CD14-positive monocyte (primary cell): Measurements from ENCODE around the gene CNOT3. TPM values are rescaled to one million over a fixed set of nuclear protein-coding genes. Genes with fewer than 3 reads are reported as not detected.
A peak's percentile ranks its signal among the peaks of the same experiment; 100 is the strongest.

Experiments
- DNase-seq, 3 donors: peaks; one replicate each; pipeline ENCODE4 v3.0.0-alpha.2; 2011 to 2022
- H2AFZ ChIP-seq: 2 replicates; pipeline ENCODE4 v1.6.0; 2012; ENCODE audit warnings: mild to moderate bottlenecking, low read depth, low read length, inconsistent platforms; ENCODE audit not compliant: insufficient read depth, poor library complexity, severe bottlenecking
- H3K27ac ChIP-seq, 2 donors: 1 replicate in 1 of 2; 2 replicates in 1 of 2; pipeline ENCODE4 v1.5.1; 2012 to 2013; ENCODE audit warnings: low read length in 2 of 2, control low read depth in 1 of 2, inconsistent platforms in 1 of 2, low read depth in 1 of 2, mild to moderate bottlenecking in 1 of 2
- H3K27me3 ChIP-seq, 2 donors: one replicate each; pipeline versions ENCODE4 v1.6.0 to v1.6.1; 2011 to 2013; ENCODE audit warnings: low read length in 2 of 2; ENCODE audit not compliant: control insufficient read depth in 2 of 2, insufficient read depth in 2 of 2
- H3K36me3 ChIP-seq, 2 donors: replicated peaks in 1 of 2; 1 replicate in 1 of 2; 2 replicates in 1 of 2; pipeline versions ENCODE4 v1.5.1 to v1.6.1; 2012 to 2013; ENCODE audit warnings: low read length in 2 of 2, control low read depth in 1 of 2, inconsistent platforms in 1 of 2, mild to moderate bottlenecking in 1 of 2; ENCODE audit not compliant: insufficient read depth in 2 of 2, control insufficient read depth in 1 of 2
- H3K4me1 ChIP-seq, 2 donors: 1 replicate in 1 of 2; 2 replicates in 1 of 2; pipeline versions ENCODE4 v1.5.1 to v1.6.1; 2012 to 2013; ENCODE audit warnings: low read length in 2 of 2, control low read depth in 1 of 2, inconsistent platforms in 1 of 2, mild to moderate bottlenecking in 1 of 2, moderate library complexity in 1 of 2; ENCODE audit not compliant: insufficient read depth in 2 of 2, control insufficient read depth in 1 of 2
- H3K4me2 ChIP-seq: replicated peaks from 2 replicates; pipeline ENCODE3; 2012; ENCODE audit warnings: low read length, moderate library complexity, mild to moderate bottlenecking; ENCODE audit not compliant: poor library complexity, severe bottlenecking; ENCODE audit errors: extremely low read depth
- H3K4me3 ChIP-seq, 3 experiments: fragments of 200-600 bp in 1 of 3; sonication (generic) in 1 of 3; replicated peaks in 1 of 3; 1 replicate in 2 of 3; 2 replicates in 1 of 3; pipeline ENCODE4 v1.5.1; 2011 to 2013; ENCODE audit warnings: low read length in 3 of 3, mild to moderate bottlenecking in 3 of 3, control low read depth in 2 of 3, low read depth in 2 of 3, inconsistent platforms in 1 of 3, moderate library complexity in 1 of 3
- H3K79me2 ChIP-seq: 2 replicates; pipeline ENCODE4 v1.6.0; 2012; ENCODE audit warnings: mild to moderate bottlenecking, control low read depth, inconsistent platforms, low read length, moderate library complexity; ENCODE audit not compliant: insufficient read depth
- H3K9ac ChIP-seq: 2 replicates; pipeline ENCODE4 v1.6.0; 2017; ENCODE audit warnings: low read length, mild to moderate bottlenecking; ENCODE audit not compliant: insufficient read depth, poor library complexity, severe bottlenecking
- H3K9me3 ChIP-seq, 2 donors: replicated peaks in 1 of 2; 1 replicate in 1 of 2; 2 replicates in 1 of 2; pipeline versions ENCODE4 v1.5.1 to v1.6.1; 2012 to 2013; ENCODE audit warnings: low read length in 2 of 2, control low read depth in 1 of 2; ENCODE audit not compliant: control insufficient read depth in 1 of 2, insufficient read depth in 1 of 2
- H4K20me1 ChIP-seq: 2 replicates; pipeline ENCODE4 v1.6.0; 2012; ENCODE audit warnings: mild to moderate bottlenecking, low read length, control low read depth, moderate library complexity; ENCODE audit not compliant: insufficient read depth
- H3K27ac Mint-ChIP-seq, 7 donors: one replicate each; pipeline ENCODE4 v1.8.0; 2020; ENCODE audit warnings: mild to moderate bottlenecking in 7 of 7, mixed read lengths in 7 of 7, moderate library complexity in 6 of 7, inconsistent platforms in 2 of 7
- H3K27me3 Mint-ChIP-seq, 3 donors: one replicate each; pipeline ENCODE4 v1.8.0; 2021 to 2022; ENCODE audit warnings: low read depth in 3 of 3, mild to moderate bottlenecking in 3 of 3, mixed read lengths in 3 of 3, moderate library complexity in 3 of 3, inconsistent platforms in 1 of 3
- H3K36me3 Mint-ChIP-seq, 2 donors: one replicate each; pipeline ENCODE4 v1.8.0; 2020; ENCODE audit warnings: mixed read lengths in 2 of 2, inconsistent platforms in 1 of 2, mild to moderate bottlenecking in 1 of 2
- H3K4me1 Mint-ChIP-seq: one replicate; pipeline ENCODE4 v1.8.0; 2020; ENCODE audit warnings: mild to moderate bottlenecking, mixed read lengths
- H3K4me3 Mint-ChIP-seq, 2 donors: one replicate each; pipeline ENCODE4 v1.8.0; 2020; ENCODE audit warnings: mild to moderate bottlenecking in 2 of 2, mixed read lengths in 2 of 2, moderate library complexity in 1 of 2
- H3K9me3 Mint-ChIP-seq, 7 donors: one replicate each; pipeline ENCODE4 v1.8.0; 2020 to 2022; ENCODE audit warnings: mixed read lengths in 7 of 7, mild to moderate bottlenecking in 6 of 7, moderate library complexity in 6 of 7, inconsistent platforms in 2 of 7
- CTCF ChIP-seq: fragments of 200-600 bp; IDR thresholded peaks from one replicate; pipeline ENCODE4 v1.8.0; 2022; ENCODE audit warnings: antibody characterized with exemption, mild to moderate bottlenecking
- WGBS: methylation state at CpG from one replicate; pipeline ENCODE4 v1.1.5; 2013; ENCODE audit warnings: missing lambda C conversion rate; ENCODE audit not compliant: insufficient coverage; 5-methylcytosine and 5-hydroxymethylcytosine counted together
- intact Hi-C, 2 donors: fragments of 100-400 bp; cut with micrococcal nuclease; formaldehyde crosslinking; loops; one replicate each; pipeline versions ENCODE4 v1.15.0 to v1.15.1; 2023
- polyA plus RNA-seq, 3 donors: library from polyadenylated mRNA; depleted of rRNA in 1 of 3; unstranded in 2 of 3; stranded (reverse) in 1 of 3; fragments of 300-500 nt in 2 of 3; fragments of >200 nt in 1 of 3; fragmentation: Illumina TruSeq in 2 of 3; gene quantifications; 1 replicate in 2 of 3; 2 replicates in 1 of 3; pipeline ENCODE4 v1.2.3, GENCODE V29; 2012 to 2021

CNOT3 gene
- polyA plus RNA-seq, 3 donors, result 3.0 to 22.5 (median 4.2) TPM

GRCh38 chr19:54156490-54156889 lies 18.9 kb downstream of the CNOT3 start:
- Histone ChIP-seq H3K36me3 (peaks cover 64 to 67% of the 10 kb centered on the region in 2 donors), H3K79me2 (peaks cover 44% of the 10 kb centered on the region), H3K9me3 (no peaks in the 10 kb centered on the region), H2AFZ (no peak overlapping the region), H3K27ac (no peak overlapping the region), H3K4me3 (no peak overlapping the region), H4K20me1 (peaks cover 78% of the 10 kb centered on the region), H3K4me1 (peaks cover 25 to 32% of the 10 kb centered on the region in 2 donors), H3K27me3 (no peaks in the 10 kb centered on the region), H3K4me2 (no peak overlapping the region), H3K9ac (no peak overlapping the region)
- WGBS, result 95% methylated on average over 9 of the region's 11 CpGs
- no peak for TF ChIP-seq CTCF
- H3K4me1 Mint-ChIP-seq, result peaks cover 32% of the 10 kb centered on the region
- peak overlapping the region in 1 of 7 donors; percentile 35 for H3K27ac Mint-ChIP-seq
- peaks cover 0 to 4% (median 0%) of the 10 kb centered on the region in 3 donors for H3K27me3 Mint-ChIP-seq
- no peak overlapping the region for H3K4me3 Mint-ChIP-seq
- H3K36me3 Mint-ChIP-seq, result peaks cover 55 to 64% of the 10 kb centered on the region in 2 donors
- DNase-seq, result no peak
- no peaks in the 10 kb centered on the region for H3K9me3 Mint-ChIP-seq
- intact Hi-C loops, result no loop called here

GRCh38 chr19:54156953-54157352 lies 19.4 kb downstream of the CNOT3 start:
- H3K79me2 ChIP-seq, result peaks cover 48% of the 10 kb centered on the region
- no peak overlapping the region for H3K27ac ChIP-seq
- intact Hi-C loops, result no loop called here
- no peak overlapping the region for H2AFZ ChIP-seq
- H3K4me1 ChIP-seq, result peaks cover 29 to 37% of the 10 kb centered on the region in 2 donors
- no peak overlapping the region for H3K4me3 ChIP-seq
- no peak overlapping the region for H3K4me2 ChIP-seq
- peaks cover 74% of the 10 kb centered on the region for H4K20me1 ChIP-seq
- peaks cover 51 to 60% of the 10 kb centered on the region in 2 donors for H3K36me3 Mint-ChIP-seq
- H3K9me3 Mint-ChIP-seq, result no peaks in the 10 kb centered on the region
- peaks cover 35% of the 10 kb centered on the region for H3K4me1 Mint-ChIP-seq
- no peaks in the 10 kb centered on the region for H3K27me3 ChIP-seq
- no peak overlapping the region for H3K9ac ChIP-seq
- WGBS, result 100% methylated on average over 3 of the region's 3 CpGs
- DNase-seq, result no peak
- peaks cover 0 to 4% (median 0%) of the 10 kb centered on the region in 3 donors for H3K27me3 Mint-ChIP-seq
- peak overlapping the region in 2 of 7 donors; percentile 35 to 66 for H3K27ac Mint-ChIP-seq
- no peaks in the 10 kb centered on the region for H3K9me3 ChIP-seq
- no peak for TF ChIP-seq CTCF
- H3K4me3 Mint-ChIP-seq, result no peak overlapping the region
- H3K36me3 ChIP-seq, result peaks cover 59 to 62% of the 10 kb centered on the region in 2 donors
